Measurements from ENCODE around the gene ITPRIPL2. TPM values are rescaled to one million over a fixed set of nuclear protein-coding genes. Genes with fewer than 3 reads are reported as not detected.

ITPRIPL2 gene
- total and polyA plus RNA-seq, 2 of the 13 experiments (the other 11 are each of a cell fraction or from before 2014, with no cell fraction given) = 5.9 to 12.6 TPM

DNA sequence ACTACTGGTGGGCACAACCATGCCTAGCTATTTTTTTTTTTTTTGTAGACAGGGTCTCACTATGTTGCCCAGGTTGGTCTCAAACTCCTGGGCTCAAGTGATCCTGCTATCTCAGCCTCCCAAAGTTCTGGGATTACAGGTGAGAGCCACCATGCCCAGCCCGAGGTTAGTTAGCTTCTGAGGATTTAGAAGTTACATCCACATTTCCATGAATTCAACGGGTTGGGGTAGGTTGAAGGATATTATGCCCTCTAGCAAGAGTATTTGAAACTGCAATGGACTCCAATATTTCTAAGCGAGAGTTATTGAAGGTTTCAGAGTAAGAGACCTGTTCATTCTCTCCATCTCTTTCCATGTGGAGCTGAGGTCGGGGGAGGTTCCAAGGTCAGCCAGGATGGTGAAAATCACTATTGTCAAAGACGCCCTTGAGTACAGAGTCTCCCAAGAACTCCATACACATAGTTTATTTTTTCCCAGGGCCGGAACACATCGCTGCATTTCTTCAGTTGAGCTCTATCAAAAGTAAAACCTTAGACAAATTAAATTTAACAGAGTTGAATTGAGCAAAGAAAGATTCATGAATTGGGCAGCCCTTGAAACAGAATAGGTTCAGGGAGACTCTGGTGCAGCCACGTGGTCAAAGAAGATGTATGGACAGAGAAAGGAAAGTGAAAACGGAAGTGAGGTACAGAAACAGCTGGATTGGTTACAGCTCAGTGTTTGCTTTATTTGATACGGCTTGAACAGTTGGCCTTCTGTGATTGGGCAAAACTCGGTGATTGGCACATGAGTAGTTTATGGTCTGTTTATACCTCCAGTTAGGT lies 19.0 kb upstream of the ITPRIPL2 start (continued):
- TF ChIP-seq SNAPC2 (CRISPR knock-in tag; IDR thresholded peaks at IDR 0.05) (no peak), MAF1 (CRISPR knock-in tag; IDR thresholded peaks at IDR 0.05; ENCODE audit: borderline replicate concordance) (no peak), TFDP2 (CRISPR knock-in tag; IDR thresholded peaks at IDR 0.05) (peak; percentile 24; the same call in 1 of the 2 replicates), ATF4 (CRISPR knock-in tag; IDR thresholded peaks at IDR 0.05) (peak in 1 of 2 experiments; percentile 52; a peak in 1 of 4 replicates), ZNF710 (CRISPR knock-in tag; IDR thresholded peaks at IDR 0.05; ENCODE audit: borderline replicate concordance) (no peak), NCOA5 (CRISPR knock-in tag; IDR thresholded peaks at IDR 0.05) (no peak), ZNF225 (CRISPR knock-in tag; IDR thresholded peaks at IDR 0.05) (no peak), IRX3 (CRISPR knock-in tag; IDR thresholded peaks at IDR 0.05; ENCODE audit: borderline replicate concordance, low read depth) (no peak), NBN (conservative IDR thresholded peaks at IDR 0.05) (no peak), SKI (IDR thresholded peaks at IDR 0.05; ENCODE audit: partially characterized antibody) (no peak), SOX5 (CRISPR knock-in tag; IDR thresholded peaks at IDR 0.05; ENCODE audit: borderline replicate concordance) (peak; percentile 37; the same call in 1 of the 2 replicates), EHMT2 (IDR thresholded peaks at IDR 0.05; ENCODE audit: borderline replicate concordance, low read depth, low read length) (peak; percentile 63; the same call in 1 of the 2 replicates), ASH2L (IDR thresholded peaks at IDR 0.05; ENCODE audit: insufficient read length, low read depth, low read length) (peak; percentile 28), BORCS8-MEF2B (CRISPR knock-in tag; IDR thresholded peaks at IDR 0.05) (no peak)
- TF ChIP-seq, protein P1, sequence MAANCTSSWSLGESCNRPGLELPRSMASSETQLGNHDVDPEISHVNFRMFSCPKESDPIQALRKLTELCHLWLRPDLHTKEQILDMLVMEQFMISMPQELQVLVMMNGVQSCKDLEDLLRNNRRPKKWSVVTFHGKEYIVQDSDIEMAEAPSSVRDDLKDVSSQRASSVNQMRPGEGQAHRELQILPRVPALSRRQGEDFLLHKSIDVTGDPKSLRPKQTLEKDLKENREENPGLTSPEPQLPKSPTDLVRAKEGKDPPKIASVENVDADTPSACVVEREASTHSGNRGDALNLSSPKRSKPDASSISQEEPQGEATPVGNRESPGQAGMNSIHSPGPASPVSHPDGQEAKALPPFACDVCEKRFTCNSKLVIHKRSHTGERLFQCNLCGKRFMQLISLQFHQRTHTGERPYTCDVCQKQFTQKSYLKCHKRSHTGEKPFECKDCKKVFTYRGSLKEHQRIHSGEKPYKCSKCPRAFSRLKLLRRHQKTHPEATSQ (CRISPR knock-in tag; IDR thresholded peaks at IDR 0.05; ENCODE audit: borderline replicate concordance) = no peak
- TF ChIP-seq, protein P2, sequence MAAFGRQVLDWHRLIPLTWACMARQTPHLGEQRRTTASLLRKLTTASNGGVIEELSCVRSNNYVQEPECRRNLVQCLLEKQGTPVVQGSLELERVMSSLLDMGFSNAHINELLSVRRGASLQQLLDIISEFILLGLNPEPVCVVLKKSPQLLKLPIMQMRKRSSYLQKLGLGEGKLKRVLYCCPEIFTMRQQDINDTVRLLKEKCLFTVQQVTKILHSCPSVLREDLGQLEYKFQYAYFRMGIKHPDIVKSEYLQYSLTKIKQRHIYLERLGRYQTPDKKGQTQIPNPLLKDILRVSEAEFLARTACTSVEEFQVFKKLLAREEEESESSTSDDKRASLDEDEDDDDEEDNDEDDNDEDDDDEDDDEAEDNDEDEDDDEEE (CRISPR knock-in tag; IDR thresholded peaks at IDR 0.05) = no peak
- TF ChIP-seq, protein P3, sequence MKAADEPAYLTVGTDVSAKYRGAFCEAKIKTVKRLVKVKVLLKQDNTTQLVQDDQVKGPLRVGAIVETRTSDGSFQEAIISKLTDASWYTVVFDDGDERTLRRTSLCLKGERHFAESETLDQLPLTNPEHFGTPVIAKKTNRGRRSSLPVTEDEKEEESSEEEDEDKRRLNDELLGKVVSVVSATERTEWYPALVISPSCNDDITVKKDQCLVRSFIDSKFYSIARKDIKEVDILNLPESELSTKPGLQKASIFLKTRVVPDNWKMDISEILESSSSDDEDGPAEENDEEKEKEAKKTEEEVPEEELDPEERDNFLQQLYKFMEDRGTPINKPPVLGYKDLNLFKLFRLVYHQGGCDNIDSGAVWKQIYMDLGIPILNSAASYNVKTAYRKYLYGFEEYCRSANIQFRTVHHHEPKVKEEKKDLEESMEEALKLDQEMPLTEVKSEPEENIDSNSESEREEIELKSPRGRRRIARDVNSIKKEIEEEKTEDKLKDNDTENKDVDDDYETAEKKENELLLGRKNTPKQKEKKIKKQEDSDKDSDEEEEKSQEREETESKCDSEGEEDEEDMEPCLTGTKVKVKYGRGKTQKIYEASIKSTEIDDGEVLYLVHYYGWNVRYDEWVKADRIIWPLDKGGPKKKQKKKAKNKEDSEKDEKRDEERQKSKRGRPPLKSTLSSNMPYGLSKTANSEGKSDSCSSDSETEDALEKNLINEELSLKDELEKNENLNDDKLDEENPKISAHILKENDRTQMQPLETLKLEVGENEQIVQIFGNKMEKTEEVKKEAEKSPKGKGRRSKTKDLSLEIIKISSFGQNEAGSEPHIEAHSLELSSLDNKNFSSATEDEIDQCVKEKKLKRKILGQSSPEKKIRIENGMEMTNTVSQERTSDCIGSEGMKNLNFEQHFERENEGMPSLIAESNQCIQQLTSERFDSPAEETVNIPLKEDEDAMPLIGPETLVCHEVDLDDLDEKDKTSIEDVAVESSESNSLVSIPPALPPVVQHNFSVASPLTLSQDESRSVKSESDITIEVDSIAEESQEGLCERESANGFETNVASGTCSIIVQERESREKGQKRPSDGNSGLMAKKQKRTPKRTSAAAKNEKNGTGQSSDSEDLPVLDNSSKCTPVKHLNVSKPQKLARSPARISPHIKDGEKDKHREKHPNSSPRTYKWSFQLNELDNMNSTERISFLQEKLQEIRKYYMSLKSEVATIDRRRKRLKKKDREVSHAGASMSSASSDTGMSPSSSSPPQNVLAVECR (CRISPR knock-in tag; IDR thresholded peaks at IDR 0.05; ENCODE audit: borderline replicate concordance) = peak; percentile 46; the same call in 1 of the 2 replicates

Measured in HepG2 (cell line).